SK-N-SH treated with all-trans-retinoic acid at 6 μM for 48 hours (cell line): ENCODE measurements around the gene ATP1A2.

Experiments used
- ATAC-seq: fragments of 200-7000 bp; cut with Tn5 transposase; 3 replicates; pipeline ENCODE4 v1.9.1; 2020; ENCODE audit warnings: mild to moderate bottlenecking, moderate library complexity
- BACH2 ChIP-seq: fragments of 250-450 bp; sonication (Bioruptor Pico); IDR thresholded peaks from 2 replicates; pipeline ENCODE4 v1.9.0; 2021; ENCODE audit warnings: mild to moderate bottlenecking, borderline replicate concordance
- CSDC2 ChIP-seq: fragments of 250-450 bp; sonication (Bioruptor Pico); IDR thresholded peaks from 2 replicates; pipeline ENCODE4 v1.5.0; 2020; ENCODE audit warnings: mild to moderate bottlenecking, moderate library complexity
- ESRRG ChIP-seq: fragments of 250-450 bp; sonication (Bioruptor Pico); IDR thresholded peaks from 2 replicates; pipeline ENCODE4 v1.6.1; 2021; ENCODE audit warnings: mild to moderate bottlenecking
- GLIS3 ChIP-seq: fragments of 250-450 bp; sonication (Bioruptor Pico); IDR thresholded peaks from 2 replicates; pipeline ENCODE4 v1.5.0; 2020; ENCODE audit warnings: mild to moderate bottlenecking, moderate library complexity
- ISL1 ChIP-seq: fragments of 250-450 bp; sonication (Bioruptor Pico); IDR thresholded peaks from 2 replicates; pipeline ENCODE4 v2.1.2; 2022; ENCODE audit warnings: mild to moderate bottlenecking, moderate library complexity
- OSR1 ChIP-seq: fragments of 250-450 bp; sonication (Bioruptor Pico); IDR thresholded peaks from 2 replicates; pipeline ENCODE4 v1.8.0; 2022; ENCODE audit warnings: moderate library complexity, mild to moderate bottlenecking, inconsistent platforms
- PPARA ChIP-seq: fragments of 250-450 bp; sonication (Bioruptor Pico); IDR thresholded peaks from 2 replicates; pipeline ENCODE4 v1.5.0; 2020; ENCODE audit warnings: mild to moderate bottlenecking, borderline replicate concordance
- RARB ChIP-seq: fragments of 250-450 bp; sonication (Bioruptor Pico); IDR thresholded peaks from 2 replicates; pipeline ENCODE4 v1.8.0; 2021; ENCODE audit warnings: mild to moderate bottlenecking, moderate library complexity
- SNAI2 ChIP-seq: fragments of 250-450 bp; sonication (Bioruptor Pico); IDR thresholded peaks from 2 replicates; pipeline ENCODE4 v1.5.0; 2020; ENCODE audit warnings: mild to moderate bottlenecking, moderate library complexity
- TCF4 ChIP-seq: fragments of 250-450 bp; sonication (Bioruptor Pico); IDR thresholded peaks from 2 replicates; pipeline ENCODE4 v1.8.0; 2021; ENCODE audit warnings: mild to moderate bottlenecking, moderate library complexity, borderline replicate concordance
- TOX ChIP-seq: fragments of 250-450 bp; sonication (Bioruptor Pico); IDR thresholded peaks from 2 replicates; pipeline ENCODE4 v1.8.0; 2021; ENCODE audit warnings: mild to moderate bottlenecking, moderate library complexity, borderline replicate concordance
- ZC3H10 ChIP-seq: fragments of 250-450 bp; sonication (Bioruptor Pico); IDR thresholded peaks from 2 replicates; pipeline ENCODE4 v1.5.1; 2021; ENCODE audit warnings: mild to moderate bottlenecking, moderate library complexity
- ZFP3 ChIP-seq: fragments of 250-450 bp; sonication (Bioruptor Pico); IDR thresholded peaks from 2 replicates; pipeline ENCODE4 v1.5.0; 2020; ENCODE audit warnings: mild to moderate bottlenecking, moderate library complexity
- ZFP30 ChIP-seq: fragments of 450-650 bp; formaldehyde crosslinking; IDR thresholded peaks from 2 replicates; pipeline ENCODE4 v1.5.0; 2022; ENCODE audit warnings: mild to moderate bottlenecking, moderate library complexity
- ZNF565 ChIP-seq: fragments of 450-650 bp; formaldehyde crosslinking; conservative IDR thresholded peaks from 2 replicates; pipeline ENCODE4 v1.5.0; 2020; ENCODE audit warnings: low read depth, mild to moderate bottlenecking, moderate library complexity
- ZNF8 ChIP-seq: fragments of 450-650 bp; formaldehyde crosslinking; IDR thresholded peaks from 2 replicates; pipeline ENCODE4 v1.5.0; 2020; ENCODE audit warnings: mild to moderate bottlenecking, moderate library complexity
- TF ChIP-seq, protein P1 (sequence below): fragments of 250-450 bp; sonication (Bioruptor Pico); IDR thresholded peaks from 2 replicates; pipeline ENCODE4 v1.8.0; 2021; ENCODE audit warnings: low read depth, mild to moderate bottlenecking, moderate library complexity, borderline replicate concordance
- TF ChIP-seq, protein P2 (sequence below): fragments of 250-450 bp; sonication (Bioruptor Pico); IDR thresholded peaks from 2 replicates; pipeline ENCODE4 v1.5.1; 2021; ENCODE audit warnings: mild to moderate bottlenecking, moderate library complexity
- TF ChIP-seq, protein P3 (sequence below): fragments of 250-450 bp; sonication (Bioruptor Pico); IDR thresholded peaks from 2 replicates; pipeline ENCODE4 v1.5.1; 2020; ENCODE audit warnings: low read depth, mild to moderate bottlenecking, moderate library complexity
- TF ChIP-seq, protein P4 (sequence below): fragments of 250-450 bp; sonication (Bioruptor Pico); IDR thresholded peaks from 2 replicates; pipeline ENCODE4 v1.8.0; 2020; ENCODE audit warnings: mild to moderate bottlenecking, moderate library complexity, borderline replicate concordance

ATP1A2 gene

DNA sequence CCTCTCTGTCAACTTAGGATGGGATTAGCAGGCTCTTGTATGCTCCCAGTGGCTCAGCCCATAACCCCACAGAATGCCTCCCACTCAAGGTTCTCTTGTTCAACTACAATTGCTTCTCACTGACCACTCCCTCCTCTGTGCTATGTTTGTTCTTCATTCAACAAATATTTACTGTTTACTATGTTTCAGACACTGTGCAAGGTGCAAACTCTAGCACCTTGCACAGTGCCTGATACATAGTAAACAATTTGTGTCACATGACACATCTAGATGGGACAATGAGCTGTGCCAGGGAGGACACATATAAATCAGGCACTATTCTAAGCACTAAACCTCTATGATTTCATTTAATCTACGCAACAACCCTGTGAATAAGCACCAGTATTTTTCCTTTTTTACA, 15.4 kb downstream of the ATP1A2 start:
- ATAC-seq = no peak
- no peak for TF ChIP-seq OSR1 (CRISPR knock-in tag)
- no peak for TF ChIP-seq BACH2 (CRISPR knock-in tag)
- TF ChIP-seq, protein P1, sequence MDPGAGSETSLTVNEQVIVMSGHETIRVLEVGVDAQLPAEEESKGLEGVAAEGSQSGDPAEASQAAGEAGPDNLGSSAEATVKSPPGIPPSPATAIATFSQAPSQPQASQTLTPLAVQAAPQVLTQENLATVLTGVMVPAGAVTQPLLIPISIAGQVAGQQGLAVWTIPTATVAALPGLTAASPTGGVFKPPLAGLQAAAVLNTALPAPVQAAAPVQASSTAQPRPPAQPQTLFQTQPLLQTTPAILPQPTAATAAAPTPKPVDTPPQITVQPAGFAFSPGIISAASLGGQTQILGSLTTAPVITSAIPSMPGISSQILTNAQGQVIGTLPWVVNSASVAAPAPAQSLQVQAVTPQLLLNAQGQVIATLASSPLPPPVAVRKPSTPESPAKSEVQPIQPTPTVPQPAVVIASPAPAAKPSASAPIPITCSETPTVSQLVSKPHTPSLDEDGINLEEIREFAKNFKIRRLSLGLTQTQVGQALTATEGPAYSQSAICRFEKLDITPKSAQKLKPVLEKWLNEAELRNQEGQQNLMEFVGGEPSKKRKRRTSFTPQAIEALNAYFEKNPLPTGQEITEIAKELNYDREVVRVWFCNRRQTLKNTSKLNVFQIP (CRISPR knock-in tag) = no peak

DNA sequence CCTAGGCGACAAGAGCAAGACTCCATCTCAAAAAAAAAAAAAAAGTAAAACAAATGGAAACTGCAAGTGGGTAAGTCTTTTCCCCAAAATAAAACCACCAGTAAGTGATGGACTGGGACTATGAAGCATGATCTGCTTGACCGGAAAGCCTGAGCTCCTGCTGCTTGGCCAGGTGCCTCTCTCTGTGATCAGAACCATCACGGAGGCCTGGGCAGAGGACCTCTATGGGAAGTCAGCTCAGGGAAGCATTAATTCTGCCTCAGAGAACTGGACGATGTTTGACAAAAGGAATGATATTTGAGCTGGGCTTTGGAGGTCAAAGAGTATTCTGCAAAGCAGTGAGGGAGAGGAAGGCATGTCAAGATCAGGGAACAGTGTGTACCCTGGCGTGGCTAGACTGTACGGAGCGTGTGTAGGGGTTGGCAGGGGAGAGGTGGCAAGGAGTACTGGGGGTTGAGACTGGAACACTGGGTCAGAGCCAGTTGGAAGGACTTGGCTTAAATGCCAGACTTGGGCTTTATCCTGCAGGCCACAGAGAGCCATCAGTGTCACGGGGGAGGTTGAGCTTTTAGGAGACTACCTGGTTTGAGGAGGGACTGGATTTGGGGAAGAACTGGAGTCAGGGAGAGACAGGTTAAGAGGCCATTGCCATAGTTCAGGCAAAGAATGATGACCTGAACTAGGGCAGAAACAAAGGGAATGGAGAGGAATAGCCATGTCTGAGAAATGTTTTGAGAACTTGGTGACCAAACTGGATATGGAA, 16.4 kb downstream of the ATP1A2 start:
- TF ChIP-seq, protein P2, sequence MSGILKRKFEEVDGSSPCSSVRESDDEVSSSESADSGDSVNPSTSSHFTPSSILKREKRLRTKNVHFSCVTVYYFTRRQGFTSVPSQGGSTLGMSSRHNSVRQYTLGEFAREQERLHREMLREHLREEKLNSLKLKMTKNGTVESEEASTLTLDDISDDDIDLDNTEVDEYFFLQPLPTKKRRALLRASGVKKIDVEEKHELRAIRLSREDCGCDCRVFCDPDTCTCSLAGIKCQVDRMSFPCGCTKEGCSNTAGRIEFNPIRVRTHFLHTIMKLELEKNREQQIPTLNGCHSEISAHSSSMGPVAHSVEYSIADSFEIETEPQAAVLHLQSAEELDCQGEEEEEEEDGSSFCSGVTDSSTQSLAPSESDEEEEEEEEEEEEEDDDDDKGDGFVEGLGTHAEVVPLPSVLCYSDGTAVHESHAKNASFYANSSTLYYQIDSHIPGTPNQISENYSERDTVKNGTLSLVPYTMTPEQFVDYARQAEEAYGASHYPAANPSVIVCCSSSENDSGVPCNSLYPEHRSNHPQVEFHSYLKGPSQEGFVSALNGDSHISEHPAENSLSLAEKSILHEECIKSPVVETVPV = no peak
- TF ChIP-seq ZNF8 (CRISPR knock-in tag) = no peak
- TF ChIP-seq BACH2 (CRISPR knock-in tag) = no peak
- TF ChIP-seq TOX (CRISPR knock-in tag) = no peak
- TF ChIP-seq CSDC2 (CRISPR knock-in tag) = no peak
- no peak for TF ChIP-seq ISL1
- TF ChIP-seq RARB (CRISPR knock-in tag) = no peak
- TF ChIP-seq, all 23 proteins: peak for 0
- no peak for ATAC-seq

DNA sequence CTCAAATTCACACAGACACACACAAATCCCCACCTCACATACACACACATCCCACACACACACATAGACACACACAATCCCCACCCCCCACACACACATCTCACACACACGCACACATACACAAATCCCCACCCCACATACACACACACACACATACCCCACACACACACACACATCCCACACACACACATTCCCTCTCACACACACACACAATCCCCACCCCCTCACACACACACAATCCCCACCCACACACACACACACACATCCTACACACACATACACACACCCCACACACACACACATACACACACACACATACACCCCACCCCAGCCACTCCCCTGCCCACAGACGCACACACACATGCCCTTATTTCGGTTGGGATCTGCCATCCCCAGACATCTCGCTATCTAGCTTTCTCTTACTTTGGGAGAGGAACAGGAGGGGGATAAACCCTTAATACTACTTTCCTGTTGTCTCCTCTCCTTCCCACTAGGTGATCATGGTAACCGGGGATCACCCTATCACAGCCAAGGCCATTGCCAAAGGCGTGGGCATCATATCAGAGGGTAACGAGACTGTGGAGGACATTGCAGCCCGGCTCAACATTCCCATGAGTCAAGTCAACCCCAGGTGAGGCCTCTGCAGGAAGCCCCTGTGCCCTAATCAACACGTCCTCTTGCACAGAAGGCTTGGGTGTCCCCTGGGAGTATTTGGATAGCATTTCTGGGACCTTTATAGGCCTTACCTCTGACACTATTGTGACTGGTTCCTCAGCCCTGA, 18.6 kb downstream of the ATP1A2 start:
- no peak for ATAC-seq
- TF ChIP-seq ZNF565 (CRISPR knock-in tag) (no peak), ZFP3 (CRISPR knock-in tag) (no peak), ZFP30 (no peak), ISL1 (no peak), TOX (CRISPR knock-in tag) (no peak), SNAI2 (CRISPR knock-in tag) (no peak), ZC3H10 (no peak), ZNF8 (CRISPR knock-in tag) (no peak), ESRRG (CRISPR knock-in tag) (no peak), TCF4 (CRISPR knock-in tag) (no peak), BACH2 (CRISPR knock-in tag) (no peak), GLIS3 (CRISPR knock-in tag) (no peak), CSDC2 (CRISPR knock-in tag) (no peak), RARB (CRISPR knock-in tag) (no peak), PPARA (CRISPR knock-in tag) (no peak)
- TF ChIP-seq, protein P3, sequence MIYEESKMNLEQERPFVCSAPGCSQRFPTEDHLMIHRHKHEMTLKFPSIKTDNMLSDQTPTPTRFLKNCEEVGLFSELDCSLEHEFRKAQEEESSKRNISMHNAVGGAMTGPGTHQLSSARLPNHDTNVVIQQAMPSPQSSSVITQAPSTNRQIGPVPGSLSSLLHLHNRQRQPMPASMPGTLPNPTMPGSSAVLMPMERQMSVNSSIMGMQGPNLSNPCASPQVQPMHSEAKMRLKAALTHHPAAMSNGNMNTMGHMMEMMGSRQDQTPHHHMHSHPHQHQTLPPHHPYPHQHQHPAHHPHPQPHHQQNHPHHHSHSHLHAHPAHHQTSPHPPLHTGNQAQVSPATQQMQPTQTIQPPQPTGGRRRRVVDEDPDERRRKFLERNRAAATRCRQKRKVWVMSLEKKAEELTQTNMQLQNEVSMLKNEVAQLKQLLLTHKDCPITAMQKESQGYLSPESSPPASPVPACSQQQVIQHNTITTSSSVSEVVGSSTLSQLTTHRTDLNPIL (CRISPR knock-in tag) = no peak
- TF ChIP-seq, protein P2 = no peak
- TF ChIP-seq, protein P4, sequence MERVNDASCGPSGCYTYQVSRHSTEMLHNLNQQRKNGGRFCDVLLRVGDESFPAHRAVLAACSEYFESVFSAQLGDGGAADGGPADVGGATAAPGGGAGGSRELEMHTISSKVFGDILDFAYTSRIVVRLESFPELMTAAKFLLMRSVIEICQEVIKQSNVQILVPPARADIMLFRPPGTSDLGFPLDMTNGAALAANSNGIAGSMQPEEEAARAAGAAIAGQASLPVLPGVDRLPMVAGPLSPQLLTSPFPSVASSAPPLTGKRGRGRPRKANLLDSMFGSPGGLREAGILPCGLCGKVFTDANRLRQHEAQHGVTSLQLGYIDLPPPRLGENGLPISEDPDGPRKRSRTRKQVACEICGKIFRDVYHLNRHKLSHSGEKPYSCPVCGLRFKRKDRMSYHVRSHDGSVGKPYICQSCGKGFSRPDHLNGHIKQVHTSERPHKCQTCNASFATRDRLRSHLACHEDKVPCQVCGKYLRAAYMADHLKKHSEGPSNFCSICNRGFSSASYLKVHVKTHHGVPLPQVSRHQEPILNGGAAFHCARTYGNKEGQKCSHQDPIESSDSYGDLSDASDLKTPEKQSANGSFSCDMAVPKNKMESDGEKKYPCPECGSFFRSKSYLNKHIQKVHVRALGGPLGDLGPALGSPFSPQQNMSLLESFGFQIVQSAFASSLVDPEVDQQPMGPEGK = no peak
